Tibial nerve (tissue), 4 donors: ENCODE data around the gene GPC5.

Experiments
- EP300 ChIP-seq, 2 donors: sonication (generic); formaldehyde crosslinking; IDR thresholded peaks; one replicate each; pipeline ENCODE4 v1.6.1; 2017; ENCODE audit warnings: antibody characterized with exemption in 2 of 2, mild to moderate bottlenecking in 1 of 2
- POLR2A ChIP-seq, 2 donors: fragments of 450-650 bp; IDR thresholded peaks; one replicate each; pipeline ENCODE4 v1.6.1; 2017; ENCODE audit warnings: antibody characterized with exemption in 2 of 2, mild to moderate bottlenecking in 2 of 2, moderate library complexity in 2 of 2
- TF ChIP-seq, protein P1 (sequence below), 5 experiments: fragments of 200-600 bp in 3 of 5; fragments of 450-650 bp in 2 of 5; sonication (generic) in 3 of 5; IDR thresholded peaks; one replicate each; pipeline ENCODE4 v1.5.1; 2016 to 2019; ENCODE audit warnings: antibody characterized with exemption in 5 of 5, mild to moderate bottlenecking in 3 of 5, moderate library complexity in 2 of 5

DNA sequence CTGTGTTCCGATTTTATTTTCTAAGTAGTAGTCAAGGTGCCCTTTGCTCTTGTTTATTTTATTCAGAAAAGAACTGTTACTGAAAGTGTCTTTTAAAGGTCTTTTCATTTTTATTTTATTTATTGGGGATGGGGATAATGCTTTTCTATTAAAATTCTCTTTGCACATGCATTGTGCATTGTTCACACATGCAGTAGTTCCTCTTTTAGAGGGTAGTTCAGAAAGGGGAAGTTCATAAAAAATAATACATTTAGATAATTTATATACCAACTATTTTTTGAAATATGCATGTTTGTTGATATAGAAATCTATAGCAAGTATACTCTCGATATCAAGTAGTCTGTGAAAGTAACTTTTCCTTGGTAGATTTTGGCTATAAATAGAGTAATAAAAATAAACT is 3.5 kb downstream of the GPC5 start:
- TF ChIP-seq POLR2A (IDR thresholded peaks at IDR 0.05) (no peak), EP300 (IDR thresholded peaks at IDR 0.05) (no peak)
- TF ChIP-seq, protein P1, sequence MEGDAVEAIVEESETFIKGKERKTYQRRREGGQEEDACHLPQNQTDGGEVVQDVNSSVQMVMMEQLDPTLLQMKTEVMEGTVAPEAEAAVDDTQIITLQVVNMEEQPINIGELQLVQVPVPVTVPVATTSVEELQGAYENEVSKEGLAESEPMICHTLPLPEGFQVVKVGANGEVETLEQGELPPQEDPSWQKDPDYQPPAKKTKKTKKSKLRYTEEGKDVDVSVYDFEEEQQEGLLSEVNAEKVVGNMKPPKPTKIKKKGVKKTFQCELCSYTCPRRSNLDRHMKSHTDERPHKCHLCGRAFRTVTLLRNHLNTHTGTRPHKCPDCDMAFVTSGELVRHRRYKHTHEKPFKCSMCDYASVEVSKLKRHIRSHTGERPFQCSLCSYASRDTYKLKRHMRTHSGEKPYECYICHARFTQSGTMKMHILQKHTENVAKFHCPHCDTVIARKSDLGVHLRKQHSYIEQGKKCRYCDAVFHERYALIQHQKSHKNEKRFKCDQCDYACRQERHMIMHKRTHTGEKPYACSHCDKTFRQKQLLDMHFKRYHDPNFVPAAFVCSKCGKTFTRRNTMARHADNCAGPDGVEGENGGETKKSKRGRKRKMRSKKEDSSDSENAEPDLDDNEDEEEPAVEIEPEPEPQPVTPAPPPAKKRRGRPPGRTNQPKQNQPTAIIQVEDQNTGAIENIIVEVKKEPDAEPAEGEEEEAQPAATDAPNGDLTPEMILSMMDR (IDR thresholded peaks at IDR 0.05), result no peak
